GM18505 (cell line): ENCODE measurements around the gene SHISA8.
"Not testable (repeated sequence)": the region's sequence is repeated elsewhere in the genome, so short reads cannot be mapped to it uniquely, and the experiment has no call there.

Experiments used
- ATAC-seq: cut with Tn5 transposase; IDR thresholded peaks from one replicate; pipeline ENCODE4 v1.9.1; 2021; ENCODE audit not compliant: unreplicated experiment
- POLR2A ChIP-seq: IDR thresholded peaks from 4 replicates; pipeline ENCODE4 v1.6.1; 2011; ENCODE audit warnings: borderline replicate concordance; ENCODE audit not compliant: insufficient read depth, insufficient read length; ENCODE audit errors: extremely low read depth

SHISA8 gene

DNA sequence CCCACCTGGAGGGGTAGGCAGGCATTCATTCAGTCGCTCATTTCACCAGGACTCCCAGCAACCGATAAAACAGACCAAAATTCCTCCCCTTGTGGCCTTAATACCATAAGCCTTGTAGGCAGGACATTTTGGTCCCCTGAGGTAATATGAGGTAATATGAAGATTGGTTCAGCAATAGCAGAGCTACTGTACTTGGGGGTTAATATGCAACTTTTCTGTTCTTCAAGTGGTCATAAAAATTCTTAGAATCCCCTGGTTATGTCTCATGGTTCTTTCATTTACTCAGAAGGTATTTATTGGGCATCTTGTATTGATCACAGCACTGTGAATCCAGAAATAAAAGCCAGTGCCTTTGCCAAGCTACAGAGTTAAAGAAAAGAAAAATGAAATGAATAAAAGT lies 29.8 kb downstream of the SHISA8 start:
- no peak for TF ChIP-seq POLR2A
- ATAC-seq = no peak

DNA sequence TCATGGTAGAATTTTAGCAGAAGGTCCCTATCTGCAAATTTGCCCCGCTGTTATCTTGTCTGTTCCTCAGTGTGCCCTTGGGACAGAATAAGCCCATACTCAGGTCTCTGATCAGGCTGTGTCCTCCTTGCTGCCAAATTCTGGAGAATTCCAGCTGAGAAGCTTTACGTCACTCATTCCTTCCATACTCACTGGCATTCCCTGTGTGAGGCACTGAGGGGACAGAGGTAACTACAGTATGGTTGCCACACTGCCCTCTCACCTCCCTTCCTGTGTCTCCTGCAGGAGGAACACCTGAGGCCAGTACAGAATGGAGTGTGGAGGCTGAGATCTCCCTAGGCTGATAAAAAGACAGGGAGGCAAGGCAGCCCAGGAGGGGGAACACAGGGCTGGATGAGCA lies 31.5 kb downstream of the SHISA8 start:
- no peak for ATAC-seq
- TF ChIP-seq POLR2A = no peak

DNA sequence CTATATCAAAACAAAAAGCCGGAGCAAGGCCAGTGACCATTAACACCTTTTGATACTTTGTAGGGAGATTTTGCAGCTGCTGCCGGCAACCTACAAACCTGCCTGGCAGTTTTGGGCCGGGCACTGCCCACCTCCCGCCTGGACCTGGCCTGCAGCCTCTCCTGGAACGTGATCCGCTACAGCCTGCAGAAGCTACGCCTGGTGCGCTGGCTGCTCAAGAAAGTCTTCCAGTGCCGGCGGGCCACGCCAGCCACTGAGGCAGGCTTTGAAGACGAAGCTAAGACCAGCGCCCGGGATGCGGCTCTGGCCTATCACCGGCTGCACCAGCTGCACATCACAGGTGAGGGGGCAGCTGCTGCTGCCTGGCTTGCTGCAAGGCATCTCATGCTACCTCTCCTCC lies 34.2 kb downstream of the SHISA8 start:
- ATAC-seq = no peak
- TF ChIP-seq POLR2A = no peak

DNA sequence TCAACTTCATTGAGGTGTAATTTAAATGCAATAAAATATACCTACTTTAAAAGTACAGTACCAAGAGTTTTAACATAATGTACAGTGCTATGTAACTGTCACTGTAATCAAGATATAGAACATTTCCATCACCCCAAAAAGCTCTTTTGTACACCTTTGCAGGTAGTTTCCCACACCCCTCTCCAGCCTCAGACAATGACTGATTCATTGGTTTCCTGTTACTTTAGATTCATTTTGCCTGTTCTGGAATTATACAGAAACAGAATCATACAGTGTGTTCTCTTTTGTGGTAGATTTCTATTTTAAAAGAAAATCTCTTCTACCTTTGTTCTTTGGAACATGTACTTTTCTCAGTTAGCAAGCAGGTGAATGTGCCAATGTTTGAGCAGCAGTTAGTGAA lies 38.2 kb downstream of the SHISA8 start:
- no peak for ATAC-seq
- TF ChIP-seq POLR2A = no peak

DNA sequence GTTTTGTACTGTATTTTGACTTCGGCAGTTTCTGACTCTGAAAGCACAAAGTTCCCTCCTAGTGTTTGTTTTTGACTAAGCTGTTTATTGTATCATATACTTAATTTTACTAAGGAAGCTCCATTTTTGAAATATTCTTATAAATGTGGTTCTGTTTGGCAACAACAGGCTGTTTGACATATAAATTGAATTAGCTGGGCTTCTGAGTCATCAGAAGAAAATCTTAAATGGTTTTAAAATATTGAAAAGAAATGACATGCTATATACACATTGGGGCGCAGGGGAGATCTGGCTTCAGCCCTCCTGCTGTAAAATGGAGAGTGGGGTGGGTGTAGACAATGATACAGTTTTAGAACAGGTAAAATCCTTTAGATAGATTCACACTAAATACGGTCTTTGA lies 38.6 kb downstream of the SHISA8 start:
- no peak for ATAC-seq
- TF ChIP-seq POLR2A = no peak

DNA sequence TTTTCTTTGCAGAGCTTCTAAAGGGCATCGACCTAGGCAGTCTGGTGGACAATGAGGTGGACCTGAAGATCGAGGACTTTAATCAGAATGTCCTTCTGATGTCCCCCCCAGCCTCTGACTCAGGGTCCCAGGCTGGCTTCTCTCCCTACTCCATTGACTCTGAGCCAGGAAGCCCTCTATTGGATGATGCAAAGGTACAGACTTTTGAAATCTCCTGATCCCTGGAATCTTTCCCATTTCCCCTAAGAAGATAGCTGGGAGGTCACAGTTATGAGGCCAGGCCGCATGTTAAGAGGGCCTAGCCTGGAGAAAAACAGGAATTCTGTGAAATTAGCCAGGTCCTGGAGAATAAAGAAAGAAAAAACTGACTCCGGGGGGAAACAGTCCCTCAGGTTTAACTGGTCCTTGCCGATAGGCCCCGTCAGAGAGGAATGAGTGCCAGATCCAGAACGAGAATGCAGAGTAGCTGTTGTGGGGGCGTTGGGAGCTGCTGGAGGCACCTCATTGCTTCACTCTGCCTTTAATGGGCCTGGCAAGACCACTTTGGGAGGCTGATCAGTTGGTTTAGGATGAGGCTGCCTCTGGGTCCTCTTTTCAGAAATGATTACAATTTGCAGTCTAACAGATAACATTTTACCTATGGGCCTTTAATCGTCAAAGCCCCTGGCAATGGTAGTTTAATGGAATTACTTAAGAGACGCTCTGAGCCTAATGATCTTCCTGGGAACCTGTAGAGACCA lies 39.2 kb downstream of the SHISA8 start:
- TF ChIP-seq POLR2A = no peak
- ATAC-seq = no peak

DNA sequence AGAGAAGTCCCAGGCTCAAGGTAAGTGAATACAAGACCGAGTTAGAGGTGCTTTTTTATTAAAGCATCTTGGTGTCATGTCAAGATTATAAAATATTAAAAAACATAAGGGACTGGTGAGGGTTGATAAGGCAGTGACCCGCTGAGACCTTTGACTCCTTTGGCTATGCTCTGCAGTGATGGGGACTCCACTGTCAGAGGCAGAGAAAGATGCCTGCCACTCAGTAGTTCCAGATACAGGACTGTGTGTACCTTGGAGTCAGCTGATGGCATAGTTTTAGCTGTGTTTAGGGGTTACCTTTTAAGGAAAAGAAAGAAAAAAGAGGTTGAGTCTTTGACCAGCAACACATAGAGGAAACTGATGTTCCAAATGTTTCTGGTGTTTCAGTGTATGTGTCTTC lies 40.8 kb downstream of the SHISA8 start:
- TF ChIP-seq POLR2A = no peak
- no peak for ATAC-seq

DNA sequence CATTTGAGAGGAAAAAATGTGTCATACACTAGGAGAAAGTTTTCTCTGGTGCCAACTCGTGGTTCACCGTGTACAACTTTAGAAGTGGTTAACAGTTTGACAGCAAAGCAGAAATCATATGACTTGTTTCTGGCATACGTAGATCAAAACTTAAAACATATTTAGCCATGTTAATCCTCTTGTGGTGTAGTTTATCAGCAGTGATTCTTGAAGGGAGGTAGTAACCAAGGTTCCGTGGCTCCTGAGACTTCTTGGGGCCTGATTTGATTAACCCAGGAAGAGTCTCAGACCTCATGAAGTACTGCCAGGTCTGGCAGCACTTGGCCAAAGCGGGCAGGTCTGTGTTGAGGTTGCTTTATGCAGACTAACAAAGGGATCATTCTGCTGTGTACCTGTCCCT lies 41.5 kb downstream of the SHISA8 start:
- no peak for TF ChIP-seq POLR2A
- ATAC-seq = no peak

DNA sequence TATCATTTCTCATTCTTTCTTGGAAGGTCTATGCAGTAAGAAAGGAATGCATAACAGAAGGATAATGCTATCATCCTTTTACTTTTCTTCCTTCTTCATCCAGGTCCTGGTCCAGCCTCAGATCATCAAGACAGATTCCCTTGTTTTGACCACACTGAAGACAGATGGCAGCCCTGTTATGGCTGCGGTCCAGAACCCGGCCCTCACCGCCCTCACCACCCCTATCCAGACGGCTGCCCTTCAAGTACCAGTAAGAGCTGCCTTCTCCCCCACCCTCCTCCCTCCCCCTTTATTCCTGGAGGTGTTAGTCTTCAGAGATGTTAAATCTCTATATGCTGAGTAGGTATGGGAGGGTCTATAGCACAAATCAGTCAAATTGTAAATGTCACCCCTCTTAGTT lies 44.1 kb downstream of the SHISA8 start:
- ATAC-seq = no peak
- TF ChIP-seq POLR2A = no peak

DNA sequence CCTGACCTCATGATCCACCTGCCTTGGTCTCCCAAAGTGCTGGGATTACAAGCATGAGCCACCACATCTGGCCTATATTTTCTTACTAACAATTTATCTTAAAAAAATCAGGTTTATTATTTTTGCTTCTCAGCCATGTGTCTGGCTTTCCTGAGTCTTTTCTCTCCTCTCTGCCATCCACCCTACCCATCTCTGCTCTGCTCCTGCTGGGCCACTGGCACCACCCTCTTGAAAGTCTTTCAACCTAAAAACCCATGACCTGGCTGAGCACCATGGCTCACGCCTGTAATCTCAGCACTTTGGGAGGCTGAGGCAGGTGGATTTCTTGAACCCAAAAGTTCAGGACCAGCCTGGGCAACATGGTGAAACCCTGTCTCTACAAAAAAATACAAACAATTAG lies 44.8 kb downstream of the SHISA8 start:
- not testable (repeated sequence) for ATAC-seq

DNA sequence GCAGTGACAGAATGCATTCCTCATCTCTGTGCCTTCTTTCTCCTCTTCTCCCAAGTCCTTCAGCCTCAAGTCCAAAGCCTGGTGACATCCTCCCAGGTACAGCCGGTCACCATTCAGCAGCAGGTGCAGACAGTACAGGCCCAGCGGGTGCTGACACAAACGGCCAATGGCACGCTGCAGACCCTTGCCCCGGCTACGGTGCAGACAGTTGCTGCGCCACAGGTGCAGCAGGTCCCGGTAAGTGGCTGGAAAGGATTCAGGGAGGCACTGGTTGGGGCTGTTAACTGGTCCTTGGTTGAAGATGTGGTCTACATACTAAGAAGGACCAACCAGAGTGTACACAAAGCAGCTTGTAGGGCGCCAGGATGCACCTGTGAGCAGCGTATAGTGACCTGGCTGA lies 46.3 kb downstream of the SHISA8 start:
- no peak for ATAC-seq
- TF ChIP-seq POLR2A = no peak

DNA sequence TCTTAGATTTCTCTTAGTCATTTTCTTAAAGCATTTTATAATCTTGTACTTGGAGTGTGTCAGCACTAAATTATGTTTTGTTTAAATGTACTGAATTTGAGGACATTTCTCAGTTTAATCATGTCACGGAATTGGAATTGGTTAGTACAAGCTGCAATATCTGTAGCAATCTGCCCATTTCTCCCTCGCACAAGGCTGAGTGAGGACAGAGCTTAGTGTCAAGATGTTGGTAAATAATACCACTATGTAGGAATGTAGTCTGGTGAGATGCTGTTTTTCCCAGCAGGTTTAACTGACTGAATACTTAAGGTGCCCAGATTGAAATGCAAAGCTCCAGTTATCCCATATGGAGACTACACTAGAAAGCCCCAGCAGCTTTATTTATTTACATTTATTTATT lies 51.4 kb downstream of the SHISA8 start:
- ATAC-seq = no peak
- TF ChIP-seq POLR2A = no peak

DNA sequence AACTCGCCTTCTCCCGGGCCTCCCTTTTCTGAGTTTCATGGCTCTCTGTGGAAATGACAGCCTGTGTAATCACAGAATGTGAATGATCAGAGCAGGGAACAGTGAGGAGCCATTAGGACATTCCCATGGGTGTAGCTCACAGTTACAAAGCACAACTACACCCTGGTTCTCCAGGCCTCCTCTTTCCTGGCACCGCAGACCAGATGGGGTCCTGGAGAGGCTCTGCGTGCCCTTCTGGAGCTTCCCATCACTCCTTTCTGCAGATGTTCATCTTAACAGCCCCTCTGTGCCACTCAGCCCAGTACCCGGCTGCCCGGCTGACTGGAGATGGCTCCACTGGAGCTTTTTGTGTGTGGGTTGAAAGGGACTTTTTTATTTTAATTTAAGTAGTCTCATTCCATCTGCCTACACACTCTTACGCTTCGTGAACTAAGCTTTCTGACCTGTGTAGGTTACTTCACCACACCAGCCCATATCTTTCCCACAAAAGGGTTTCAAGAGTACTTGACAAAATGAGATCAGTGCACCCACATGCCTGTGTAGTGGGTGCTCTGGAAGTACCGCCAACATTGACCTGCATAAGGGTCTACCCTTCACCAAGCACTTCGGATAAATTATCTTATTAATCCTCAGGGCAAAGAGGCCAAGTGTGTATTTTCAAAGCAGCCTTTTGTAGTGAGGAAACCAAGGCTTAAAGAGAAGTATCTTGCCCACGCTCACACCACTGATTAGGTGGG lies 52.2 kb downstream of the SHISA8 start:
- TF ChIP-seq POLR2A = no peak

DNA sequence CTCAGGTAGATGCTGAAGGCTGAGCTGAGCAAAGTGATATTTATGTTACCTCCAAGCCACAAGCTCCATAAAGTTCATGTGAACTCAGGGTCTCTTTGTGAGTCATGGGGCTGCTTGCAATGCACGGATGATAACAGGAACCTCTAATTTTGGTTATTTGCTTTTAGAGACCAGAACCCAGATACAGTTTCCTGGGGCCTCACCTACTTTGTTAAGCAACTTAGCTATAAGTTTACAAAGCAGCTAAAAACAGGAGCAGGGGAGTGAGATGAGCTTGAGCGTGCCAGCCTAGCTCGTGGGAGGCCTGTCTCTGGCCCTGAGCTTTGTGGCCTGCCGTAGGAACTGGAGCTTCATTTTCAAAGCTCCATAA lies 52.7 kb downstream of the SHISA8 start:
- ATAC-seq = peak; percentile 40
- peak; percentile 71 for TF ChIP-seq POLR2A

More for the DNA sequence above, 52.2 kb downstream of the SHISA8 start:
- ATAC-seq = peak; percentile 38
